Heart left ventricle (tissue), 16 donors: ENCODE data around the gene HHAT. TPM values are rescaled to one million over a fixed set of nuclear protein-coding genes. Genes with fewer than 3 reads are reported as not detected.

Experiments used
- ATAC-seq, 4 donors: fragments of 200-7000 bp; cut with Tn5 transposase; one replicate each; pipeline ENCODE4 v1.9.1; 2020 to 2022; ENCODE audit warnings: moderate library complexity in 4 of 4, mild to moderate bottlenecking in 3 of 4, moderate number of reproducible peaks in 1 of 4
- DNase-seq, 5 donors: peaks; one replicate each; pipeline ENCODE4 v3.0.0-alpha.2; 2020
- H3K27ac ChIP-seq, 12 donors: fragments of 200-600 bp; sonication (generic) in 4 of 12; one replicate each; pipeline versions ENCODE4 v1.5.0 to v1.8.0; 2016 to 2022; ENCODE audit warnings: mild to moderate bottlenecking in 2 of 12
- H3K27me3 ChIP-seq, 9 donors: fragments of 200-600 bp; sonication (generic) in 2 of 9; one replicate each; pipeline versions ENCODE4 v1.5.1 to v1.8.0; 2016 to 2022; ENCODE audit warnings: mild to moderate bottlenecking in 3 of 9
- H3K36me3 ChIP-seq, 9 donors: fragments of 200-600 bp; sonication (generic) in 2 of 9; one replicate each; pipeline versions ENCODE4 v1.5.0 to v1.8.0; 2018 to 2022; ENCODE audit warnings: mild to moderate bottlenecking in 2 of 9
- H3K4me1 ChIP-seq, 12 donors: fragments of 200-600 bp; sonication (generic) in 4 of 12; one replicate each; pipeline versions ENCODE4 v1.5.0 to v1.8.0; 2016 to 2022; ENCODE audit warnings: mild to moderate bottlenecking in 3 of 12
- H3K4me3 ChIP-seq, 12 donors: fragments of 200-600 bp; sonication (generic) in 4 of 12; one replicate each; pipeline versions ENCODE4 v1.5.0 to v1.8.0; 2017 to 2022; ENCODE audit warnings: mild to moderate bottlenecking in 9 of 12, moderate library complexity in 4 of 12
- H3K9me3 ChIP-seq, 12 donors: fragments of 200-600 bp; sonication (generic) in 4 of 12; one replicate each; pipeline versions ENCODE4 v1.5.0 to v1.8.0; 2016 to 2022; ENCODE audit warnings: mild to moderate bottlenecking in 1 of 12
- POLR2A ChIP-seq, 2 donors: fragments of 450-650 bp; IDR thresholded peaks; one replicate each; pipeline ENCODE4 v1.6.1; 2017; ENCODE audit warnings: antibody characterized with exemption in 2 of 2, mild to moderate bottlenecking in 2 of 2, moderate library complexity in 2 of 2
- WGBS, 4 donors: extraction: QIAGEN DNeasy Blood & Tissue Kit in 2 of 4; methylation state at CpG; one replicate each; pipeline versions ENCODE4 v1.1.5 to v1.1.7; 2013 to 2018; 5-methylcytosine and 5-hydroxymethylcytosine counted together
- intact Hi-C, 10 donors: fragments of 100-400 bp; cut with DNase I; formaldehyde crosslinking; loops; one replicate each; pipeline versions ENCODE4 v1.11.1 to v1.14.2; 2022
- polyA plus RNA-seq, 2 donors: library from polyadenylated mRNA; stranded (reverse); fragments of 200-250 nt; gene quantifications; one replicate each; pipeline ENCODE4 v1.2.3, GENCODE V29; 2013
- total RNA-seq, 9 donors: library from RNA; depleted of rRNA in 2 of 9; stranded (reverse); fragments of >200 nt in 2 of 9; fragmentation: NEBNext Ultra II Directional in 3 of 9; extraction: Animal tissue kit (Norgen Biotek cat#: 25700) in 3 of 9; gene quantifications; one replicate each; pipeline versions ENCODE4 v1.1.0 to v1.2.4, GENCODE V29; 2016 to 2023
- TF ChIP-seq, protein P1 (sequence below), 12 donors: fragments of 200-600 bp; sonication (generic) in 4 of 12; IDR thresholded peaks; one replicate each; pipeline versions ENCODE4 v1.5.0 to v1.8.0; 2018 to 2022; ENCODE audit warnings: antibody characterized with exemption in 12 of 12, mild to moderate bottlenecking in 5 of 12
- donor health status: ischemic (EF 13 %, LVEDD 7.1; RV severe dilation, severe dysfunction).
- donor health status: healthy with polysubstance abuse.
- donor health status: DM: no; HTN: yes; CAD: no.
- donor health status: DM: no; HTN: no; CAD: no.
- donor health status: ischemic (EF 25% LVEDD 6.9; RV normal size, moderate dysfunction).
- donor health status: ischemic (EF 25% LVEDD 5.7; RV mildly dilated, moderate dysfunction).
- donor health status: healthy.
- donor health status: DM: yes; HTN: yes; CAD: no.
- donor health status: ischemic (EF 35%, LVEDD 5.7; RV mildly dilated, moderate dysfunction).
- donor health status: nonischemic (EF 11% LVEDD 7.7; RV severe dilation, severe dysfunction).
- donor health status: DM: yes; HTN: yes; CAD: no.
- donor health status: PGD.
- donor health status: ischemic (EF 29% LVEDD 5.4; RV normal size, mild dysfunction).
- donor health status: nonischemic (EF 23%, LVEDD 6.1; RV moderate dilation, normal function).

Gene HHAT
- total and polyA plus RNA-seq, 11 donors, result 0.98 to 4.7 (median 2.8) TPM

GRCh38 chr1:210687582-210688279 is 359.0 kb downstream of the HHAT start:
- 84 to 89% (median 87%) methylated on average over 6 to 7 of the region's 7 CpGs for WGBS, 4 donors
- H3K4me1 ChIP-seq, result no peaks in the 10 kb centered on the region
- intact Hi-C loops, result no loop called here
- no peaks in the 10 kb centered on the region for H3K27me3 ChIP-seq
- H3K36me3 ChIP-seq, result no peaks in the 10 kb centered on the region
- DNase-seq (no peak), ATAC-seq (no peak)
- no peaks in the 10 kb centered on the region for H3K9me3 ChIP-seq
- H3K4me3 ChIP-seq, result no peak overlapping the region
- TF ChIP-seq POLR2A (IDR thresholded peaks at IDR 0.05), result no peak
- TF ChIP-seq, protein P1, sequence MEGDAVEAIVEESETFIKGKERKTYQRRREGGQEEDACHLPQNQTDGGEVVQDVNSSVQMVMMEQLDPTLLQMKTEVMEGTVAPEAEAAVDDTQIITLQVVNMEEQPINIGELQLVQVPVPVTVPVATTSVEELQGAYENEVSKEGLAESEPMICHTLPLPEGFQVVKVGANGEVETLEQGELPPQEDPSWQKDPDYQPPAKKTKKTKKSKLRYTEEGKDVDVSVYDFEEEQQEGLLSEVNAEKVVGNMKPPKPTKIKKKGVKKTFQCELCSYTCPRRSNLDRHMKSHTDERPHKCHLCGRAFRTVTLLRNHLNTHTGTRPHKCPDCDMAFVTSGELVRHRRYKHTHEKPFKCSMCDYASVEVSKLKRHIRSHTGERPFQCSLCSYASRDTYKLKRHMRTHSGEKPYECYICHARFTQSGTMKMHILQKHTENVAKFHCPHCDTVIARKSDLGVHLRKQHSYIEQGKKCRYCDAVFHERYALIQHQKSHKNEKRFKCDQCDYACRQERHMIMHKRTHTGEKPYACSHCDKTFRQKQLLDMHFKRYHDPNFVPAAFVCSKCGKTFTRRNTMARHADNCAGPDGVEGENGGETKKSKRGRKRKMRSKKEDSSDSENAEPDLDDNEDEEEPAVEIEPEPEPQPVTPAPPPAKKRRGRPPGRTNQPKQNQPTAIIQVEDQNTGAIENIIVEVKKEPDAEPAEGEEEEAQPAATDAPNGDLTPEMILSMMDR (IDR thresholded peaks at IDR 0.05), result no peak
- no peak overlapping the region for H3K27ac ChIP-seq

DNA sequence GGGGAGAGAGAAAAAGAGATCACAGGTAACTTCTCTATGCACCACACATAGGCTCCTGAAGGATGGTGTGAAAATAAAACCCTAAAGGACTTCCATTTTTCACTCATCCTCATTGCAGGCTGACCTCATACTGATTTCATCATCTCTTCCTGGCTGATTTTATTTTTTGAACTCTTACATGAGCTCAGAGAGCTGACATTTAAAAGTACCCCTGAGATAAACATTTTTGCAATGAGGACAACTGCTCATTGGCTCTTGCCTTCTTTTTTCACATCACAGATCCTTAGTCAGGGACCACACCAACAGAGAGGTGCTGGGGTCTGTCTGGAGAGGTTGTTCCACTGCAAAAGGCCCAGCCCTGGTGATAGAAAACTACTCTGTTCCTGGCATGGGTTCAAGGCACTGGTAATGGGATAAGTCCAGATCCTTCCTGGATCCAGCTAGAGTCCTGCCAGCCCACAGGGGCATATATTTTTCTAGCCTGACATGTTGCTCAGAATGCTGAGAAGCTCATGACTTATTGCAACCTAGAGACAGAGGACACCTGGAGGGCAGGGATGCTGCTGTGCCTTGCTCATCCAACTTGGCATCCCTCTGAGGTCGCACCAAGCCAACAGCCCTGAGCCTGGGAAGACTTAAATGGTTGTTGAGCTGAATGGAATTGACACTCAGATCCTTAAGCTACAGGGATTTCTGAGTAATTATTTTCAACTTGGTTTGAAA is 360.0 kb downstream of the HHAT start:
- intact Hi-C loops, result no loop called here
- TF ChIP-seq, protein P1 (IDR thresholded peaks at IDR 0.05), result no peak
- no peak for TF ChIP-seq POLR2A (IDR thresholded peaks at IDR 0.05)
- Histone ChIP-seq H3K9me3 (no peaks in the 10 kb centered on the region), H3K27me3 (peaks cover 0 to 3% (median 0%) of the 10 kb centered on the region in 9 donors), H3K36me3 (no peaks in the 10 kb centered on the region), H3K4me3 (no peak overlapping the region), H3K4me1 (no peaks in the 10 kb centered on the region), H3K27ac (no peak overlapping the region)
- DNase-seq, result no peak
- WGBS, 4 donors, result 75 to 100% (median 88%) methylated on average over 1 of the region's 1 CpG
- peak in 1 of 4 donors; percentile 28 for ATAC-seq

DNA sequence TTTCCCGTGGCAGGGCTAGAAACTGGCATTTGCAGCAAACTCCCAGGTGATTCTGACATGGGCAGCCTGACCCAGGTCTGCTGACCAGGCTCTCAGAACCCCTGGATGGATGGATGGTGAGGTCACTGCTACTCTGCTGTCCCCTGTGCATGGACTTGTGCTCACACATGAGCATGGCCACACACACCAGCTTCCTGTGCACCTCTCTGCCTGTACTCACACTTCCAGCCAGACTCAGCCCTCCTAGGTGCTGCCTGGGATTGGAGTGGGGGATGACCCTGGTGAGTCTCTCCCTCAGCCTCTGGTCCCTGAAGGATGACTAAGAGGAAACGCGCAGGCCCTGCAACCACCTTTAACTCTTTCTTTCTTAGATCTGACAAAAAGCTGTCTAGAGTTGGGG is 361.1 kb downstream of the HHAT start:
- WGBS, 4 donors, result 78 to 87% (median 85%) methylated on average over 2 to 3 of the region's 3 CpGs
- no peak for DNase-seq

DNA sequence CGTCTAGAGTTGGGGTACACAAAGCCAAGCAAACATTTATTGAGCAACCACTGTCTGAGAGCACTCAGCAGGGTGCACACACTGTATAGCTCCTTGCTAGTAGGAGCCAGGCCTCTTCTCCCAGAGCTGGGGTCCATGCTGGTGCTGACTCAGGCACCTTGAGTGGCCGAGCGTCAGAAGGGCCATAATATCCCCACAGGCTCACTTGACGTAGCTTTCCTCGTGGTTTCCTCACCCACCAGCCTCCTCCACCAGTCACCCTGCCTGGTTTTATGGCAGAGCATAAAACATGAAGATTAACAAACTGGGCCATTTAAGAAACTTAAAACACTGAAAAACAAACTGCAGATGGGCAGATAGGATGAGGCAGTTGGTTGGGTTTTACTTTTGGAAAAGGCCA is 361.5 kb downstream of the HHAT start:
- no peaks in the 10 kb centered on the region for H3K9me3 ChIP-seq
- ATAC-seq (no peak), DNase-seq (no peak)
- no peaks in the 10 kb centered on the region for H3K4me1 ChIP-seq
- H3K36me3 ChIP-seq, result no peaks in the 10 kb centered on the region
- TF ChIP-seq POLR2A (IDR thresholded peaks at IDR 0.05), result no peak
- TF ChIP-seq, protein P1 (IDR thresholded peaks at IDR 0.05), result no peak
- intact Hi-C loops, result no loop called here
- H3K27ac ChIP-seq, result no peak overlapping the region
- H3K4me3 ChIP-seq, result no peak overlapping the region
- H3K27me3 ChIP-seq, result peaks cover 0 to 6% (median 0%) of the 10 kb centered on the region in 9 donors
- 88 to 97% (median 92%) methylated on average over 5 of the region's 5 CpGs for WGBS, 4 donors

More for the DNA sequence above, 361.1 kb downstream of the HHAT start:
- intact Hi-C loops, result no loop called here
- peaks cover 0 to 4% (median 0%) of the 10 kb centered on the region in 9 donors for H3K27me3 ChIP-seq
- no peak overlapping the region for H3K4me3 ChIP-seq
- TF ChIP-seq, protein P1 (IDR thresholded peaks at IDR 0.05), result no peak
- ATAC-seq, result no peak
- no peaks in the 10 kb centered on the region for H3K4me1 ChIP-seq
- H3K36me3 ChIP-seq, result no peaks in the 10 kb centered on the region
- no peak overlapping the region for H3K27ac ChIP-seq
- H3K9me3 ChIP-seq, result no peaks in the 10 kb centered on the region
